WTC11 (cell line): ENCODE measurements around the gene MLX. TPM values are rescaled to one million over a fixed set of nuclear protein-coding genes. Genes with fewer than 3 reads are reported as not detected.
"Not testable (repeated sequence)": the region's sequence is repeated elsewhere in the genome, so short reads cannot be mapped to it uniquely, and the experiment has no call there.

Experiments used
- ATAC-seq: fragments of 200-7000 bp; cut with Tn5 transposase; 2 replicates; pipeline ENCODE4 v1.10.0; 2021; ENCODE audit warnings: mild to moderate bottlenecking, moderate library complexity
- CTCF ChIA-PET: fragments of 300-600 bp; sonication (Branson Sonifier 250); formaldehyde crosslinking; loops from one replicate; lab custom pipeline; 2021; ENCODE audit warnings: antibody characterized with exemption; lab: Charles Lee
- POLR2A ChIA-PET: fragments of 350-600 bp; sonication (Branson Sonifier 250); formaldehyde crosslinking; loops from one replicate; lab custom pipeline; 2021; ENCODE audit warnings: antibody characterized with exemption; lab: Charles Lee
- DNase-seq: peaks from one replicate; pipeline ENCODE4 v3.0.0; 2021; ENCODE audit warnings: low spot score
- H3K27ac Mint-ChIP-seq: 2 replicates; pipeline ENCODE4 v1.8.0; 2021; ENCODE audit warnings: mixed read lengths
- H3K27me3 Mint-ChIP-seq: 2 replicates; pipeline ENCODE4 v1.8.0; 2021; ENCODE audit warnings: low read depth, mild to moderate bottlenecking, moderate library complexity, mixed read lengths
- H3K36me3 Mint-ChIP-seq: 2 replicates; pipeline ENCODE4 v1.8.0; 2021; ENCODE audit warnings: mixed read lengths
- H3K4me1 Mint-ChIP-seq: 2 replicates; pipeline ENCODE4 v1.8.0; 2022; ENCODE audit warnings: mixed read lengths
- H3K4me3 Mint-ChIP-seq: 2 replicates; pipeline ENCODE4 v1.8.0; 2021; ENCODE audit warnings: mild to moderate bottlenecking, moderate library complexity, mixed read lengths
- H3K9me3 Mint-ChIP-seq: 2 replicates; pipeline ENCODE4 v1.8.0; 2021; ENCODE audit warnings: mixed read lengths
- GABPB1 ChIP-seq: sonication (generic); formaldehyde crosslinking; IDR thresholded peaks from 2 replicates; pipeline ENCODE4 v1.8.1; 2023; ENCODE audit warnings: mild to moderate bottlenecking, missing genetic modification reagents
- TCF7 ChIP-seq: sonication (generic); formaldehyde crosslinking; IDR thresholded peaks from 2 replicates; pipeline ENCODE4 v1.8.0; 2022; ENCODE audit warnings: mild to moderate bottlenecking, low read depth, missing genetic modification reagents, moderate library complexity
- ZNF121 ChIP-seq: sonication (generic); formaldehyde crosslinking; IDR thresholded peaks from 2 replicates; pipeline ENCODE4 v1.8.0; 2023; ENCODE audit warnings: missing genetic modification reagents
- total RNA-seq: library from RNA; stranded (reverse); gene quantifications from 3 replicates; pipeline ENCODE4 v1.2.3, GENCODE V29; 2021
- TF ChIP-seq, protein P1 (sequence below): sonication (generic); formaldehyde crosslinking; IDR thresholded peaks from 2 replicates; pipeline ENCODE4 v1.8.1; 2023; ENCODE audit warnings: mild to moderate bottlenecking, moderate library complexity, missing genetic modification reagents

Gene MLX
- total RNA-seq, 1 experiment from 2014 or later: 34.9 TPM

- CTCF ChIA-PET: interaction anchor here (0.6 to 7.2 kb wide), 19 partner anchors 8 to 305 kb away, joined by 3 to 61 read pairs (median 7); partner anchors contain the start of genes BECN1, CCR10, PLEKHH3 and PSMC3IP
- POLR2A ChIA-PET: interaction anchor here (0.7 to 2.2 kb wide), 7 partner anchors 9 to 125 kb away, joined by 3 to 8 read pairs (median 3); partner anchors contain the start of genes PLEKHH3, RETREG3, TUBG1 and TUBG2
- TF ChIP-seq TCF7 (no peak), ZNF121 (CRISPR knock-in tag) (peak; percentile 90), GABPB1 (CRISPR knock-in tag) (peak; percentile 9; the same call in 1 of the 2 replicates)
- TF ChIP-seq, protein P1, sequence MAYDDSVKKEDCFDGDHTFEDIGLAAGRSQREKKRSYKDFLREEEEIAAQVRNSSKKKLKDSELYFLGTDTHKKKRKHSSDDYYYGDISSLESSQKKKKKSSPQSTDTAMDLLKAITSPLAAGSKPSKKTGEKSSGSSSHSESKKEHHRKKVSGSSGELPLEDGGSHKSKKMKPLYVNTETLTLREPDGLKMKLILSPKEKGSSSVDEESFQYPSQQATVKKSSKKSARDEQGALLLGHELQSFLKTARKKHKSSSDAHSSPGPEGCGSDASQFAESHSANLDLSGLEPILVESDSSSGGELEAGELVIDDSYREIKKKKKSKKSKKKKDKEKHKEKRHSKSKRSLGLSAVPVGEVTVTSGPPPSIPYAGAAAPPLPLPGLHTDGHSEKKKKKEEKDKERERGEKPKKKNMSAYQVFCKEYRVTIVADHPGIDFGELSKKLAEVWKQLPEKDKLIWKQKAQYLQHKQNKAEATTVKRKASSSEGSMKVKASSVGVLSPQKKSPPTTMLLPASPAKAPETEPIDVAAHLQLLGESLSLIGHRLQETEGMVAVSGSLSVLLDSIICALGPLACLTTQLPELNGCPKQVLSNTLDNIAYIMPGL (CRISPR knock-in tag): peak; percentile 37; the same call in 1 of the 2 replicates
Observed at GRCh38 chr17:42618442-42619150, 51.7 kb downstream of the MLX start.

DNA sequence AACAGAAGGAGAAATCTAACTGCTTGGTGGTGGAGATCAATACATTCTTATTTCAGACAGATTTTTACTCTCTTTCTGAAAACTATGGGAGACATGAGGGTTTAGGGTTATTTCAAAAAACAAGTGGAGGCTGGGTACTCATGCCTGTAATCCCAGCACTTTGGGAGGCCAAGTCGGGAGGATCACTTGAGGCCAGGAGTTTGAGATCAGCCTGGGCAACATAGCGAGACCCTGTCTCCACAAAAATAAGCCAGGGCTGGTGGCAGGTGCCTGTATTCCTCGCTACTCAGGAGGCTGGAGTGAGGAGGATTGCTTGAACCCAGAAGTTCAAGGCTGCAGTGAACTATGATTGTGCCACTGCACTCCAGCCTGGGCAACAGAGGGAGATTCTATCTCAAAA is 55.1 kb downstream of the MLX start:
- not testable (repeated sequence) for H3K27ac Mint-ChIP-seq, H3K27me3 Mint-ChIP-seq
- CTCF ChIA-PET: interaction anchor here (1.4 to 2.4 kb wide), 3 partner anchors 44 to 59 kb away, joined by 5 to 7 read pairs (median 6); partner anchors contain the start of gene PSMC3IP

More at GRCh38 chr17:42618442-42619150, 51.7 kb downstream of the MLX start:
- H3K27ac Mint-ChIP-seq: peak overlapping the region; percentile 14; the same call in 1 of the 2 replicates
- H3K36me3 Mint-ChIP-seq: peaks cover 23% of the 10 kb centered on the region
- H3K27me3 Mint-ChIP-seq: no peaks in the 10 kb centered on the region
- DNase-seq: peak; percentile 70
- H3K4me1 Mint-ChIP-seq: peaks cover 12% of the 10 kb centered on the region
- ATAC-seq: peak; percentile 97
- no peak overlapping the region for H3K4me3 Mint-ChIP-seq
- no peaks in the 10 kb centered on the region for H3K9me3 Mint-ChIP-seq

More for the DNA sequence above, 55.1 kb downstream of the MLX start:
- peak; percentile 59; the same call in 1 of the 2 replicates for TF ChIP-seq ZNF121 (CRISPR knock-in tag)
- POLR2A ChIA-PET, ATAC-seq, H3K4me3 Mint-ChIP-seq, H3K9me3 Mint-ChIP-seq, DNase-seq, H3K36me3 Mint-ChIP-seq: not testable (repeated sequence)
- peaks cover 12% of the 10 kb centered on the region for H3K4me1 Mint-ChIP-seq

Other genes with a start within 250 kb of the MLX start
- 74.4 to 98.0 TPM (median 74.9 TPM) in 3 replicates for gene STAT3, start 178.7 kb upstream of the MLX start, total RNA-seq
- 24.6 to 28.4 TPM (median 27.8 TPM) in 3 replicates for gene CAVIN1, start 143.8 kb upstream of the MLX start, total RNA-seq
- 49.7 to 55.2 TPM (median 50.9 TPM) in 3 replicates for gene ATP6V0A1, start 108.2 kb upstream of the MLX start, total RNA-seq
- 28.9 to 39.3 TPM (median 30.4 TPM) in 3 replicates for gene NAGLU, start 30.9 kb upstream of the MLX start, total RNA-seq
- 1.5 to 1.6 TPM (median 1.5 TPM) in 3 replicates for gene HSD17B1, start 14.2 kb upstream of the MLX start, total RNA-seq
- 106 to 131 TPM (median 113 TPM) in 3 replicates for gene COASY, start 5.0 kb upstream of the MLX start, total RNA-seq
- gene PSMC3IP, start 10.6 kb downstream of the MLX start, total RNA-seq: 20.1 to 23.3 TPM (median 21.6 TPM) in 3 replicates
- 39.8 to 43.2 TPM (median 40.4 TPM) in 3 replicates for gene RETREG3, start 42.3 kb downstream of the MLX start, total RNA-seq
- 130 to 141 TPM (median 140 TPM) in 3 replicates for gene TUBG1, start 42.6 kb downstream of the MLX start, total RNA-seq
- gene TUBG2, start 92.2 kb downstream of the MLX start, total RNA-seq: 22.1 to 26.7 TPM (median 22.2 TPM) in 3 replicates
- gene PLEKHH3, start 109.9 kb downstream of the MLX start, total RNA-seq: 33.0 to 40.2 TPM (median 35.6 TPM) in 3 replicates
- 3.7 to 4.4 TPM (median 4.2 TPM) in 3 replicates for gene CCR10, start 114.7 kb downstream of the MLX start, total RNA-seq
- gene CNTNAP1, start 115.4 kb downstream of the MLX start, total RNA-seq: 12.1 to 12.7 TPM (median 12.7 TPM) in 3 replicates
- 19.8 to 24.1 TPM (median 22.4 TPM) in 3 replicates for gene EZH1, start 177.9 kb downstream of the MLX start, total RNA-seq
- gene RAMP2, start 194.1 kb downstream of the MLX start, total RNA-seq: 10.9 to 13.1 TPM (median 11.6 TPM) in 3 replicates
- gene VPS25, start 206.3 kb downstream of the MLX start, total RNA-seq: 98.6 to 103 TPM (median 101 TPM) in 3 replicates
- gene WNK4, start 213.5 kb downstream of the MLX start, total RNA-seq: 1.4 to 1.7 TPM (median 1.5 TPM) in 3 replicates
- gene COA3, start 231.6 kb downstream of the MLX start, total RNA-seq: 54.2 to 65.2 TPM (median 60.9 TPM) in 3 replicates
- not detected in 3 replicates for gene CNTD1, start 231.8 kb downstream of the MLX start, total RNA-seq